HepG2 (cell line): ENCODE results near the gene RAI2. TPM values are rescaled to one million over a fixed set of nuclear protein-coding genes. Genes with fewer than 3 reads are reported as not detected.

Source experiments
- ATAC-seq: fragments of 200-7000 bp; cut with Tn5 transposase; 3 replicates; pipeline ENCODE4 v1.9.1; 2020; ENCODE audit warnings: mild to moderate bottlenecking, moderate library complexity
- BruUV-seq: library from RNA; stranded (reverse); fragments of 400-500 nt; replicated peaks from 2 replicates; lab custom pipeline; 2021; lab: Mats Ljungman, UMichigan
- CTCF ChIA-PET: fragments of 300-600 bp; formaldehyde crosslinking; extraction: SDS; loops from one replicate; lab custom pipeline; 2021; ENCODE audit warnings: low total read pairs, inconsistent platforms, low intra/inter-chr PET ratio; lab: Yijun Ruan, JAX
- POLR2A ChIA-PET: fragments of 350-600 bp; sonication (Branson Sonifier 250); formaldehyde crosslinking; loops from one replicate; lab custom pipeline; 2020; ENCODE audit warnings: antibody characterized with exemption, inconsistent platforms; lab: Yijun Ruan, JAX
- DNase-seq: peaks from one replicate; pipeline ENCODE4 v3.0.0-alpha.2; 2015; ENCODE audit warnings: low spot score
- FAIRE-seq: peaks from 3 replicates; lab custom pipeline; 2011; peaks lifted over from hg19 to GRCh38; lab: Jason Lieb, UNC
- H2AFZ ChIP-seq: one replicate; pipeline ENCODE4 v1.6.1; 2011; ENCODE audit warnings: low read length, inconsistent platforms
- H3K27ac ChIP-seq: fragments of 300-600 bp; 3 replicates; pipeline ENCODE4 v1.8.0; 2011; ENCODE audit warnings: mixed run types, mild to moderate bottlenecking, mixed read lengths, low read length, inconsistent platforms; ENCODE audit not compliant: insufficient read depth; ENCODE audit errors: extremely low read length
- H3K27me3 ChIP-seq, 2 experiments: fragments of 200-600 bp in 1 of 2; 2 replicates in 1 of 2; 3 replicates in 1 of 2; pipeline versions ENCODE4 v1.6.0 to v1.8.0; 2011; ENCODE audit warnings: low read length in 2 of 2, mild to moderate bottlenecking in 2 of 2, moderate library complexity in 2 of 2, inconsistent platforms in 1 of 2; ENCODE audit not compliant: insufficient read depth in 2 of 2, control insufficient read depth in 1 of 2
- H3K36me3 ChIP-seq, 2 experiments: fragments of 200-600 bp in 1 of 2; replicated peaks in 1 of 2; 2 replicates in 1 of 2; 3 replicates in 1 of 2; pipeline versions ENCODE4 v1.5.1 to v1.8.0; 2011; ENCODE audit warnings: low read length in 2 of 2, inconsistent platforms in 1 of 2; ENCODE audit not compliant: insufficient read depth in 2 of 2, control insufficient read depth in 1 of 2
- H3K4me1 ChIP-seq: 2 replicates; pipeline ENCODE4 v1.5.1; 2012; ENCODE audit warnings: low read length, inconsistent platforms; ENCODE audit not compliant: insufficient read depth
- H3K4me2 ChIP-seq: 2 replicates; pipeline ENCODE4 v1.6.0; 2011; ENCODE audit warnings: low read depth, low read length, inconsistent platforms
- H3K4me3 ChIP-seq, 3 experiments: fragments of 200-600 bp in 1 of 3; sonication (generic), shearing (Covaris generic) in 1 of 3; replicated peaks in 1 of 3; 2 replicates each; pipeline ENCODE4 v1.5.1; 2011 to 2016; ENCODE audit warnings: low read length in 3 of 3, inconsistent platforms in 2 of 3, low read depth in 2 of 3, mild to moderate bottlenecking in 2 of 3, control low read depth in 1 of 3, mixed read lengths in 1 of 3; ENCODE audit not compliant: insufficient read depth in 1 of 3
- H3K79me2 ChIP-seq: one replicate; pipeline ENCODE4 v1.6.1; 2011; ENCODE audit warnings: low read length, inconsistent platforms; ENCODE audit not compliant: insufficient read depth
- H3K9ac ChIP-seq: 2 replicates; pipeline ENCODE4 v1.6.0; 2011; ENCODE audit warnings: mild to moderate bottlenecking, low read depth, low read length, inconsistent platforms; ENCODE audit not compliant: insufficient read depth
- H3K9me3 ChIP-seq: 2 replicates; pipeline ENCODE4 v1.5.1; 2012; ENCODE audit warnings: mild to moderate bottlenecking, low read length
- H4K20me1 ChIP-seq: 2 replicates; pipeline ENCODE4 v1.6.0; 2011; ENCODE audit warnings: inconsistent platforms, mild to moderate bottlenecking, low read length, moderate library complexity; ENCODE audit not compliant: insufficient read depth
- AHDC1 ChIP-seq: sonication (generic); formaldehyde crosslinking; IDR thresholded peaks from 2 replicates; pipeline ENCODE4 v1.5.1; 2020; ENCODE audit warnings: mild to moderate bottlenecking, missing genetic modification reagents, borderline replicate concordance
- CBX1 ChIP-seq: IDR thresholded peaks from one replicate; pipeline ENCODE4 v1.6.1; 2016; ENCODE audit warnings: antibody characterized with exemption, low read depth
- CEBPB ChIP-seq: IDR thresholded peaks from 2 replicates; pipeline ENCODE4 v1.6.1; 2011; ENCODE audit warnings: low read depth, low read length, improper control_type of control experiment, borderline replicate concordance
- PATZ1 ChIP-seq: sonication (generic); formaldehyde crosslinking; IDR thresholded peaks from 2 replicates; pipeline ENCODE4 v1.4.0; 2020; ENCODE audit warnings: missing genetic modification reagents
- RBM39 ChIP-seq: fragments of 200-400 bp; formaldehyde crosslinking; IDR thresholded peaks from one replicate; pipeline ENCODE4 v1.6.1; 2018; ENCODE audit warnings: antibody characterized with exemption, mild to moderate bottlenecking, low read depth, low read length; ENCODE audit not compliant: poor library complexity, severe bottlenecking
- ZXDC ChIP-seq: sonication (generic); formaldehyde crosslinking; IDR thresholded peaks from 2 replicates; pipeline ENCODE4 v1.5.0; 2020; ENCODE audit warnings: mild to moderate bottlenecking, missing genetic modification reagents
- WGBS: methylation state at CpG from one replicate; pipeline ENCODE4 v1.1.6; 2017; ENCODE audit warnings: low lambda C conversion rate; 5-methylcytosine and 5-hydroxymethylcytosine counted together
- in situ Hi-C: cut with HindIII; loops from 2 replicates; pipeline ENCODE4 v1.10.0; 2017; ENCODE audit warnings: low pct_unique_long_range_greater_than_20kb; ENCODE audit not compliant: extremely low pct_ligation_motif_present
- intact Hi-C: fragments of 100-400 bp; cut with micrococcal nuclease; formaldehyde crosslinking; loops from one replicate; pipeline ENCODE4 v1.10.0; 2022; ENCODE audit not compliant: unreplicated experiment
- polyA plus RNA-seq, 8 experiments: library from polyadenylated mRNA; depleted of rRNA in 3 of 8; stranded (reverse) in 7 of 8; unstranded in 1 of 8; fragments of >200 nt; fragmentation: Illumina TruSeq in 4 of 8; extraction: Trizol in 4 of 8; gene quantifications; 2 replicates each; pipeline versions ENCODE4 v1.2.1 to v1.2.3, GENCODE V29; 2011 to 2016; ENCODE audit warnings: low read depth in 4 of 8, missing spikeins in 1 of 8, mixed read lengths in 1 of 8; ENCODE audit not compliant: insufficient read depth in 1 of 8
- total RNA-seq, 5 experiments: library from RNA; depleted of rRNA; stranded (reverse); fragments of >200 nt; fragmentation: Illumina TruSeq; extraction: Trizol; gene quantifications; 2 replicates each; pipeline ENCODE4 v1.2.3, GENCODE V29; 2016; ENCODE audit warnings: low read depth in 1 of 5

Gene RAI2
- total and polyA plus RNA-seq, 2 of the 13 experiments (the other 11 are each of a cell fraction or from before 2014, with no cell fraction given) = not detected

GRCh38 chrX:17814557-17814956 is 46.5 kb downstream of the RAI2 start:
- BruUV-seq = no TSS peak
- no peaks in the 10 kb centered on the region; a peak in 1 of 5 replicates for H3K27me3 ChIP-seq
- POLR2A ChIA-PET = no interaction called here
- H4K20me1 ChIP-seq = no peaks in the 10 kb centered on the region
- DNase-seq = no peak
- no peak for ATAC-seq
- intact Hi-C loops = no loop called here
- CTCF ChIA-PET = no interaction called here
- no peaks in the 10 kb centered on the region for H3K4me1 ChIP-seq
- no peak overlapping the region for H2AFZ ChIP-seq
- H3K4me2 ChIP-seq = no peak overlapping the region
- H3K27ac ChIP-seq = no peak overlapping the region
- H3K9me3 ChIP-seq = no peaks in the 10 kb centered on the region
- FAIRE-seq = no peak
- TF ChIP-seq ZXDC (no peak), RBM39 (no peak), CBX1 (no peak)
- H3K4me3 ChIP-seq = no peak overlapping the region
- in situ Hi-C loops = loop anchor here (25.0 kb wide), 1 partner anchor 573 kb away; no protein-coding TSS in a partner anchor
- 0% methylated on average over 3 of the region's 3 CpGs for WGBS
- no peaks in the 10 kb centered on the region for H3K36me3 ChIP-seq
- H3K9ac ChIP-seq = no peak overlapping the region
- no peaks in the 10 kb centered on the region for H3K79me2 ChIP-seq

GRCh38 chrX:17814059-17814458 is 47.0 kb downstream of the RAI2 start:
- Histone ChIP-seq H3K79me2 (no peaks in the 10 kb centered on the region), H3K9ac (no peak overlapping the region), H2AFZ (no peak overlapping the region), H3K4me1 (no peaks in the 10 kb centered on the region), H3K4me2 (no peak overlapping the region), H3K27ac (no peak overlapping the region), H3K36me3 (no peaks in the 10 kb centered on the region), H4K20me1 (no peaks in the 10 kb centered on the region), H3K9me3 (no peaks in the 10 kb centered on the region), H3K4me3 (no peak overlapping the region), H3K27me3 (no peaks in the 10 kb centered on the region; a peak in 1 of 5 replicates)
- in situ Hi-C loops (loop anchor here (25.0 kb wide), 1 partner anchor 573 kb away; no protein-coding TSS in a partner anchor), intact Hi-C loops (no loop called here)
- DNase-seq (no peak), FAIRE-seq (no peak), ATAC-seq (no peak)
- POLR2A ChIA-PET = no interaction called here
- no TSS peak for BruUV-seq
- CTCF ChIA-PET = no interaction called here
- 17% methylated on average over 1 of the region's 3 CpGs for WGBS
- TF ChIP-seq CEBPB = no peak
- no peak for TF ChIP-seq PATZ1 (CRISPR knock-in tag)
- no peak for TF ChIP-seq AHDC1
